ENCODE measurements around the gene HIGD1A. TPM values are rescaled to one million over a fixed set of nuclear protein-coding genes. Genes with fewer than 3 reads are reported as not detected.

HIGD1A gene
- total and polyA plus RNA-seq, 4 donors, result 76.1 to 148 (median 86.1) TPM

- no peak overlapping the region for H3K27ac ChIP-seq (ENCODE audit: low read depth in 1 of 2, low read length in 1 of 2)
- TF ChIP-seq CTCF (IDR thresholded peaks at IDR 0.05; ENCODE audit: control extremely low read depth, extremely low read depth), result no peak
- no peak overlapping the region for H3K9ac ChIP-seq (ENCODE audit: insufficient read depth in 1 of 2, low read length in 2 of 2)
- no peaks in the 10 kb centered on the region for H3K27me3 ChIP-seq (ENCODE audit: control insufficient read depth in 3 of 3, insufficient read depth in 3 of 3, low read length in 2 of 3)
- whole genome bisulfite sequencing, 2 donors, result 77 to 83% methylated on average over 5 of the region's 5 CpGs
- no peaks in the 10 kb centered on the region for H3K36me3 ChIP-seq (ENCODE audit: control insufficient read depth in 4 of 4, insufficient read depth in 4 of 4, low read length in 4 of 4)
- no peaks in the 10 kb centered on the region for H3K9me3 ChIP-seq (ENCODE audit: control insufficient read depth in 4 of 4, insufficient read depth in 3 of 4, low read length in 3 of 4)
- no peak overlapping the region for H3K4me3 ChIP-seq
- no peaks in the 10 kb centered on the region for H3K4me1 ChIP-seq (ENCODE audit: control insufficient read depth in 5 of 5, insufficient read depth in 5 of 5, low read length in 5 of 5)
- peak in 1 of 3 donors; percentile 47 for DNase-seq
- ATAC-seq (ENCODE audit: insufficient read depth, low FRiP score), result no peak
Observed at GRCh38 chr3:42755681-42756578, 48.4 kb downstream of the HIGD1A start.

GRCh38 chr3:42753757-42754156 lies 50.5 kb downstream of the HIGD1A start:
- H3K27ac ChIP-seq (ENCODE audit: low read depth in 1 of 2, low read length in 1 of 2), result no peak overlapping the region
- H3K4me3 ChIP-seq, result no peak overlapping the region
- no peaks in the 10 kb centered on the region for H3K9me3 ChIP-seq (ENCODE audit: control insufficient read depth in 4 of 4, insufficient read depth in 3 of 4, low read length in 3 of 4)
- no peaks in the 10 kb centered on the region for H3K36me3 ChIP-seq (ENCODE audit: control insufficient read depth in 4 of 4, insufficient read depth in 4 of 4, low read length in 4 of 4)
- no peaks in the 10 kb centered on the region for H3K27me3 ChIP-seq (ENCODE audit: control insufficient read depth in 3 of 3, insufficient read depth in 3 of 3, low read length in 2 of 3)
- H3K9ac ChIP-seq (ENCODE audit: insufficient read depth in 1 of 2, low read length in 2 of 2), result no peak overlapping the region
- DNase-seq, result no peak
- no peak for ATAC-seq (ENCODE audit: insufficient read depth, low FRiP score)
- WGBS, 2 donors, result 88 to 90% methylated on average over 3 of the region's 3 CpGs
- no peaks in the 10 kb centered on the region for H3K4me1 ChIP-seq (ENCODE audit: control insufficient read depth in 5 of 5, insufficient read depth in 5 of 5, low read length in 5 of 5)
- no peak for TF ChIP-seq CTCF (IDR thresholded peaks at IDR 0.05; ENCODE audit: control extremely low read depth, extremely low read depth)

GRCh38 chr3:42752961-42753360 lies 51.3 kb downstream of the HIGD1A start:
- no peaks in the 10 kb centered on the region for H3K4me1 ChIP-seq (ENCODE audit: control insufficient read depth in 5 of 5, insufficient read depth in 5 of 5, low read length in 5 of 5)
- no peak overlapping the region for H3K9ac ChIP-seq (ENCODE audit: insufficient read depth in 1 of 2, low read length in 2 of 2)
- H3K36me3 ChIP-seq (ENCODE audit: control insufficient read depth in 4 of 4, insufficient read depth in 4 of 4, low read length in 4 of 4), result no peaks in the 10 kb centered on the region
- H3K9me3 ChIP-seq (ENCODE audit: control insufficient read depth in 4 of 4, insufficient read depth in 3 of 4, low read length in 3 of 4), result no peaks in the 10 kb centered on the region
- DNase-seq (peak in 1 of 3 donors; percentile 39), ATAC-seq (ENCODE audit: insufficient read depth, low FRiP score) (no peak)
- no peak overlapping the region for H3K4me3 ChIP-seq
- WGBS, 2 donors, result 77 to 91% methylated on average over 4 of the region's 4 CpGs
- H3K27ac ChIP-seq (ENCODE audit: low read depth in 1 of 2, low read length in 1 of 2), result no peak overlapping the region
- no peak for TF ChIP-seq CTCF (IDR thresholded peaks at IDR 0.05; ENCODE audit: control extremely low read depth, extremely low read depth)
- H3K27me3 ChIP-seq (ENCODE audit: control insufficient read depth in 3 of 3, insufficient read depth in 3 of 3, low read length in 2 of 3), result no peaks in the 10 kb centered on the region
